Fibroblast of skin of scalp (primary cell): Measurements from ENCODE around the gene MYO5B.

ENCODE experiments used
- DNase-seq: peaks from one replicate; pipeline ENCODE4 v3.0.0-alpha.2; 2013

Gene MYO5B

DNA sequence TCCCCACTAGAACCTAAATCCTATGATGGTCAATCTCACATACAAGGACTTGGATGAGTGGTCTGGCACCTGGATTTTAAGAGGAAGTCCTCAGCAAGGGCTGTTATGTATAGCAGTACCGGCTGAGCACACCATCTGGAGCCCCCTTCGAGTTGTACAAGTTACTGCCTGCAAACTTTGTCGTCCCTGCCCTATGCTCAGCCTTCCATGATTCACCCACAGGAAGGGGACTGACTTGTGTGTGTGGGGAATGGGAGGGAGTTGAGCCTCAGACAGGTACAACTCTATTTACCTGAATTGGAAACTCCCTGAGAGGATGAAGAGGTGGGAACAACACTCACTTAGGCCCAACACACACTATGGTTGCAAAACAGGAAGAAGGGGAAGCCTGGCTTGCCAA is 186.6 kb downstream of the MYO5B start:
- no peak for DNase-seq

DNA sequence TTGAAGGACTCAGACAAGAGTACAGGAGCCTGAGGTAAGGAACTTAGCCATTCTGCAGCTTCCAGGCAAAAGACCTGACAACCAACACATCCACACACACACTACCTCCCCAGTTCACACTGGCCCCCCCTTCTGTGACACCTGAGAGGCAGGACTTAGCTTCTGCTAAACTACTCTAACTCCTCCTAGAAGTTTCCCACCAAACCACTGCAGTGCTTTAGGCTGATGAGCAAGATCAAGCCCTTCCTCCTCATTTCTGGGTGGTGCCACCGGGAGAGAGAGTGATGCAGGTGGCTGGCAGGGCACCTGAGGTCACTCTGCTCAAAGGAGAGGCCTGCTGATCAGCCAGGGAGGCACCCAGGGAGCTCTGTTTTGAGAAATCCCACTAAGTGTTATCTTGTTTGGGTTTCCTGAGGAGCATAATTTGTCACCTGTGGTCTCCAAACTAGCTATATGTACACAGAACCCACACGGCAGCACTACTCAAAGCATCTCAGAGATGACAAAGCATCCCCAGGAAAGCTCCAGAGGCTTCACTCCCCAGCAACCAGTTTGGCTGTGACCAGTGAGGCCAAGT is 188.4 kb downstream of the MYO5B start:
- DNase-seq = no peak

- no peak for DNase-seq
These were observed 190.9 kb downstream of the MYO5B start for GRCh38 chr18:50004013-50004412.

DNA sequence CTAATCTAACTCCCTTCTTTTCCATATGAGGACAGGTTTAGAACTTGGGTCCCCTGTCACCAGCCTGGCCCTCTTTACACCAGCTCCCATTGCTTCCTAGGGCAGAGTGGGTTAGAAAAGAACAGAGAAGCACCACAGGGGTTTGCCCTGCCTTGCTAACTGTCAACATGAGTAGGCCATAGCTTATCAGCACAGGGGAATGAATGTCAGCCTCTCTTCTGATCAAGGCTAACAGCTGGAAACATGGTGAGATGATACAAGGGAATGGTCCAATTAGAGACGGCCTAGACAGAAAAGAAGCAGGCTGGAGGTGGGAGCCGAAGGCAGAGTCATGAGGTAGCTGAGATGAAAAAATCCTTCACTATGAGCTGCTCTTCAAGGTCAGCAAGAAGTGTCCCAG is 192.2 kb downstream of the MYO5B start:
- no peak for DNase-seq

DNA sequence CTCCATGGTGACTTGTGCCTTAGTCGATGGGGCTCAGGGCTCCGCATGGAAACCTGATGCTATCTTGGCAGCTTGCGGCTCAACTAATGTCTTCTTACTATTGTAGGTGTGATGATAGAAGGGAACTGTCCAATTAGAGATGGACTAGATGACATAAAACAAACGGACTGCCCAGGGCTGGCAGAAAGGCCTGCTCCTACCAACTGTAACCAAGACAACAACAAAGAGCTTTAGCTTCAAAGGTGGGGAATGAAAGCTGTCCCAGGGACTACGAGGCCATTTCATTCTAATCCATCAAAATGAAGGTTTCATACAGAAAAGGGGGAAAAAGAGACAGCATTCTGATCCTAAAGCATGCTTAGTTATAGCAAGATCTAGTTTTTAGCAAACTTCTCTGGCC is 194.7 kb downstream of the MYO5B start:
- DNase-seq = no peak

- no peak for DNase-seq
These were observed 195.8 kb downstream of the MYO5B start for GRCh38 chr18:49999128-49999527.

GRCh38 chr18:49997558-49997957 is 197.4 kb downstream of the MYO5B start:
- DNase-seq = no peak

DNA sequence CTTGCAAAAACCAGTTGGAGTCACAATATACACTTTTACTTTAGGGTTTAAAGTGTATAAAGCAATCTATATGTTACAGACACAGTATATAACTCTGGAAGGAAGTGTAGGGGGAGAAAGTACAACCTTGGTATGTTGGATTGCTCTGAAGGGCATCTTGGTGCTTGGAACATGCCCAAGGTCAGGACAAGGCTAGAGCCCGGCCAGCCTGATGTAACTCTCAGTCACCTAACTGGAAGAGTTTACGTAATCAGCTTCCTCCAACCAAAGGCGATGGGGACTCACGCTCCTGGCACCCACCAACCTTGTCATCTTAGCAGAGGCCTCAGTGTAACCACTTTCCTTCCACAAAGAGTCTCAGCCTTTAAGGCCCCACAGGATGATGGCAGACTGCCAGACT is 200.5 kb downstream of the MYO5B start:
- no peak for DNase-seq

DNA sequence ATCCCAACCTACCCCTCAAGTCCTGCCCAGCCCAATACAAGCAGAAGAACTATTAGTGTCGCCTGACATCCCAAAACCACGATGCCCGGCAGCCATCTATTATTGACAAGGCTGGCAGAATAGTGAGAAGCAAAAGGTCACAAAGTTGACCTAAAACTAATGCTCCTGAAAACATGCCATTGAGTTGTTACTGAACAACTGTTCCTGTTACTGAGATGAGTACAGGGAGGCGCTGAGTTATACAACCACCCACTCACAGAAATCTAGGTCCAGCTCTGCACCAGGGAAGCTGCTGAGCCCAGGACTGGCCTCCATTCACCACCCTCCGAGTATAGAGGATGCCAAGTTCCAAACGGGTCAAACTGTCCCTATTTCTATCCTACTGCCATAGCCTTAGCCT is 201.6 kb downstream of the MYO5B start:
- DNase-seq = no peak

DNA sequence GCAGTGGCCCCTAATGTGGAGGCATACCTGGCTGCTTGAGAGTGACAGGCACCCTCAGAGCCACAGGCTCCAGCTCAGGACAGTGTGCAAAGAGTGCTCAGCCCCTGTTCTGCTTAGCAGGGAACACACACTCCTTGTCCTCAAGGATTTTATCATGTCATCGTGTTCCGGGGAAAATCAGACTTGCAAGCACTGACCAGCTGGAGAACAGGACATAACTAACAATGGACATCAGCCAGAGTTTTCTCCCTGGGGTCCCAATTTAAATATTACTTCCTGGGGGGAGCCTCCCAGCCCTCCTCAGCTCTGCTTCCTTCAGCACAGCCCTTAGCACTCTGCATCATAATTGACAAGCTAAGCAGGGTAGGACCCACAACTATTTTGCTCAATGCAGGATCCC is 206.2 kb downstream of the MYO5B start:
- DNase-seq = no peak

GRCh38 chr18:49988101-49988500 is 206.8 kb downstream of the MYO5B start:
- no peak for DNase-seq

DNA sequence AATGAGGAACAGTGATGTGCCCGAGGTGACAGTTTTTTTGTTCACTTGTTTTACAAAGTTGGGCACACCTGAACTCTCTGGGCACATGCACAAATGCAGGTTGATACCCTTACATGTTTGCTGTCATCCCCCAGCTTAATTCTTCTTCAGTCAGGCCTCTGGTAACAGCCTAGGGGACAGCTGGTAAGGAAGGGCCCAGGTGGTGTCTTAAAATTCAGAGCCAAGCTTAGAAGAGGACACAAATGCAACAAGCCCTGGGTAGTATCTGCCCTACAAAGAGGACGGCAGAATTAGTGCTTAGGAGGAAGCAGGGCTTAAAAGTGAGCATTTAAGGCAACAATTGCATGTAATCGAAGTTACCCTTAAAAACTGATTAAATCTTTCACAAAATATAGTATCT is 209.7 kb downstream of the MYO5B start:
- DNase-seq = no peak

GRCh38 chr18:49980896-49981295 is 214.1 kb downstream of the MYO5B start:
- no peak for DNase-seq

DNA sequence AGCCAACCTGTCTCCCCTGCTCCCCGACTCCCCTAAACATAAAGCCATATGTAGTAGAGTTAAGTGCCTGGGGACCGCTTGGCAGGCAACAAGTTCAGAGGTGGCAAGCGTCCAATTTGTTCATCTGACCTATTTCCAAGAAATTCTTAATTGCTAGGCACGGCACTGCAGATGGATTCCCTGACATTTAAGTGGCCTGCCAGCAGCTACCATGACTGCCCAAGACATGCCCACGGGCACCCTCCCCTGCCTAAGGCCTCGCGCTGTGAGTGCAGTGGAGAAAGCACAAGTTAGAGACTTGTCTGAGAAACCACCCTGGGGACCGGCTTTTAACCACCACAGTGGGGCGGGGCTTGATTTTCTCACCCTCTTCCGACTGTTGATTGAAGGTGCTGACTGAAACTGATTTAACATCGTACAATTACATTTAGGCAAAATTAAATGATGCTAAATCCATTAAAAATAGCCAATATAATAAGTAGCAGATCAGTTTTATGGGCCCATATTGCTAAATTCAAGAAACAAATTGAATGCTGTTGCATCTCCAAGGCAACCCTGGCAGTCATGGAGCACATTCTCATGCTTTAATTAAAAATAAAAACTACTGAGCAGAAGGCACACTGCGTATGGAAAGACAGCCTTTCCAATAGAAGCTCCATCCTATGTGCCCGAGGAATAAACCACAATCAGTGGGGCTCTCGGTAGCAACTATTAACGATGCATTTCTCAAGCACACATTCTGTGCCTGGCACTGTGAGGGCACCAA is 218.0 kb downstream of the MYO5B start:
- DNase-seq = no peak

DNA sequence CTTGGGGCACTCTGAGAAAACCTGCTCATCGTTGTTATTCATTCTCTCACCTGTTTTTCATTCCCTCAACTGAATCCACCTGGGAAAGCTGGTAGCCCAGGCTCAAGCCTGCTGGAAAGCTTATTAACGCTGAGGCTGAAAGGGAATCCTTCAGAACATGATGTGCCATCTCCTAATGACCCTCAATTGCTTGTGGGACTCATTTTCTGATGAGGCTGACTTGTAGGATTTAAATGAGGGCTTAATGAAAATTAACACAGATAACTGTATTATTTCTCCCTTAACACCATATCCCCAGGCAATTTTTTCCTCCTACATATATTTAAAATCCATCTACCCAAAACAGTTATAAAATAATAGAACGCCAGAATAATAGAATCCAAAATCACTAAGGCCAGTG is 218.9 kb downstream of the MYO5B start:
- DNase-seq = no peak

DNA sequence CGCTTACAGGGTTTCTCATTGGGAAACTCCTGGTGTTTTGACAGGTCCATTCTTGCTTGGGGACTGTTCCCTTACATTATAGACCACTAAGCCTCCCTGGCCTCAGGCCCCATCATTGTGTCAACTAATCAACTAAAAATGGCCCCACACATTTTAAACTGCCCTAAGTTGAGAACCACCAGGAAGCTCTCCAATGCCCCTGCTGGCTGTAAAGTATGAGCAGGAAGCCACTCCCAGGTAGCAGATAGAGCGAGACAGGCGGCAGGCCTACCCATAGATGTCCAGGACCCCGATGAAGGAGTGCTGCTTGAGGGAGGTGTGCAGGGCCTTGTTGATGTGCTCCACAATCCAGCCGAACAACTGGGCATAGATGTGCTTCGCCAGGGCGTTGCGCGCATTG is 220.9 kb downstream of the MYO5B start:
- DNase-seq = no peak

DNA sequence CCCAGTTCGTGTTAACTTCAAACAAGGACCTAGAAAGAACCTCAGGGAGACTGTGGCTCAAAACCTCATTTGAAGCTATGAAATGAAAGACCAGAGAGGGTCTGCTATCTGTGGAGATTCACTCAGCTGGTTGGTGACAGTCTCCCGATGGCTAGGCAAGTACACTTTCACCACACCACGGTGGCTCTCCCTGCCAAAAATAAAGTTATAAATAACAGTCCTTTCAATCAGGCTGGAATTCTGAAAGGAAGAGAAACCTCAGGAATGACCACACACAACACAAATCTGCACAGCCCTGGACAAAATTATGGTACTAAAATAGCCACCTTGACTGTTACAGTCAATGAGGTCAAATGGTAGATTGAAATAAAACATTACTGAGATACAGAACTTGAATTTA is 221.4 kb downstream of the MYO5B start:
- DNase-seq = no peak

GRCh38 chr18:49972535-49972934 is 222.4 kb downstream of the MYO5B start:
- no peak for DNase-seq

GRCh38 chr18:49971462-49971861 is 223.5 kb downstream of the MYO5B start:
- no peak for DNase-seq

- no peak for DNase-seq
These were observed 224.6 kb downstream of the MYO5B start for GRCh38 chr18:49970319-49970718.

DNA sequence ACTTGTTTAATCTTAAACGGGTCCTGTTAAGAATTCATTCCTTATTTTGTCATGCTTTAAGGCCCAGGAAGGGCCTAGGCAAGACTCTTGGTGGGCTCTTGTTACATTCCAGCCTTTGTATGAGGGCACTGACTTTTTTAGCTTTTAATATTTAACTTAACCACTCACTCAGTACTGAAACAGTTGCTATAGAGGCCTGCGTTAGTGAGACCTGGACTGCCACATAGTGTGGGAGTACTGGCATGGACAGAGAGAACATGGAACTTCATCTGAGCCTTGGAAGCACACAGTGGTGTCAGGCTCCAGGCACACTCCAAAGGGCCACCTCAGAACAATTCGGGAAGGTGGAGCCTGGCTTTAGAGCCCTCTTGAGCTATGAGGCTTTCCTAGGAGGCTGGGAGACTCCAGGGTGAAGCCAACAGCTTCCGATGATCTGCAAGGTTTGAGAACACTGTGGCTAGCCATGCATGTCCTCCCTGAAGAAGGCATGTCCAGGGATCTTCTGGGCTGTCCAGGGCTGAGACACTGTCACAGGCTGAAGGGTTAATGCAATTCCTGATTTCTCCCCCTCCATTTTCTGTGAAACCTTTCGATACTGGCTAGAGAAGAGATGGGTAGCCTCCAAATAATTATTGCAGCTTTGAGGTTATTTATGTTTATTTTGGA is 226.2 kb downstream of the MYO5B start:
- DNase-seq = no peak

DNA sequence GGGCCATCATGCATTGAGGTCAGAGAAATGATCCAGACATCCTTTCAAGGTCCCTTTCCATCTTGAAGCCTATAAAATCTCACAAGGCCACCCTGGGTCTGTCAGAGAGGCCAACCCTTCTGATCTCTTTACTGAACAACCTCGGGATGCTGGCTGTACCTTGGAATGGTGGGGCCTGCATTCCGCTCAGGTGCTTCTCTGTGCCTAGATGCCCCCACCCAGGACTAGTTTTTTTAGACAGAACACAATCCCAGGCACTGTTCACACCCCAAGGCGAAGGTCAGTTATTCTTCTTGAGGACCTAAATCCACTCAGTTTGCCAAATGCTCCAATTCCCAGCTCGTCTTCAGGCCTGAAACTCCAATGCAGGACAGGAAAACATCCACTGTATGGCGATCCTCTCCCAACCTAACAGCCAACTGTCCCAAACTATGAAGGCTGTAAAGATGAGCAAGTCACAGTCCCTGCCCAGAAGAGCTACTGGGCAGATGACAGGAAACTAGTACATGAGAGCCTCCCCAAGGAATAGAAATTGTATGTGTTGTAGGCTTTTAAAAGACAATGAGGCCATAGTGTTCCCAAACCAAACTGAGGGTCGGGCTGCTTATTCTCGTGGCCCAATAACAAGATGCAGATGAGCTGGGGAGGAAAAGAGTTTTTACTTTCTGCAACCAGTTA is 227.2 kb downstream of the MYO5B start:
- no peak for DNase-seq

- no peak for DNase-seq
These were observed 227.8 kb downstream of the MYO5B start for GRCh38 chr18:49967171-49967570.

DNA sequence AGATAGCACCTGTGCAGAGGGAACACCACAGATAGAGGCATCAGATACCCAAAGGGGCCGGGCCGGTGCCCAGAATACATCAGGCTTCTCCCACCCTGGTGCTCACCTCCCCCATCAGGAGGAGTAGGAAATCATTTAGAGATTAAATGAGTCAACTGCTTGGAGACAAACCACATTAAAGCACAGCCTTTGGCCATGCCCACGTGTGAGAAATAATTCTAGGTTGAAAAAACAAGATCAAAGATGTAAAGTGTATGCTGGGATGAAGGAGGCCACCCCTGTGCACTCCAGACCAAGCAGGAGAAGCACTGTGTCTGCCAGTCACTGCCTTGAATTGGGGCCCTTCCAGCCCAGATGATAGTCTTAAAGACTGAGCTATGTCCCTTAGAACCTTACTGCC is 228.9 kb downstream of the MYO5B start:
- DNase-seq = no peak
